CD14-positive monocyte (primary cell): Measurements from ENCODE around the gene WTAP. TPM values are rescaled to one million over a fixed set of nuclear protein-coding genes. Genes with fewer than 3 reads are reported as not detected.
"Not testable (repeated sequence)": the region's sequence is repeated elsewhere in the genome, so short reads cannot be mapped to it uniquely, and the experiment has no call there.

Source experiments
- DNase-seq, 3 donors: peaks; one replicate each; pipeline ENCODE4 v3.0.0-alpha.2; 2011 to 2022
- H2AFZ ChIP-seq: 2 replicates; pipeline ENCODE4 v1.6.0; 2012; ENCODE audit warnings: mild to moderate bottlenecking, low read depth, low read length, inconsistent platforms; ENCODE audit not compliant: insufficient read depth, poor library complexity, severe bottlenecking
- H3K27ac ChIP-seq, 2 donors: 1 replicate in 1 of 2; 2 replicates in 1 of 2; pipeline ENCODE4 v1.5.1; 2012 to 2013; ENCODE audit warnings: low read length in 2 of 2, control low read depth in 1 of 2, inconsistent platforms in 1 of 2, low read depth in 1 of 2, mild to moderate bottlenecking in 1 of 2
- H3K27me3 ChIP-seq, 2 donors: one replicate each; pipeline versions ENCODE4 v1.6.0 to v1.6.1; 2011 to 2013; ENCODE audit warnings: low read length in 2 of 2; ENCODE audit not compliant: control insufficient read depth in 2 of 2, insufficient read depth in 2 of 2
- H3K36me3 ChIP-seq, 2 donors: replicated peaks in 1 of 2; 1 replicate in 1 of 2; 2 replicates in 1 of 2; pipeline versions ENCODE4 v1.5.1 to v1.6.1; 2012 to 2013; ENCODE audit warnings: low read length in 2 of 2, control low read depth in 1 of 2, inconsistent platforms in 1 of 2, mild to moderate bottlenecking in 1 of 2; ENCODE audit not compliant: insufficient read depth in 2 of 2, control insufficient read depth in 1 of 2
- H3K4me1 ChIP-seq, 2 donors: 1 replicate in 1 of 2; 2 replicates in 1 of 2; pipeline versions ENCODE4 v1.5.1 to v1.6.1; 2012 to 2013; ENCODE audit warnings: low read length in 2 of 2, control low read depth in 1 of 2, inconsistent platforms in 1 of 2, mild to moderate bottlenecking in 1 of 2, moderate library complexity in 1 of 2; ENCODE audit not compliant: insufficient read depth in 2 of 2, control insufficient read depth in 1 of 2
- H3K4me2 ChIP-seq: replicated peaks from 2 replicates; pipeline ENCODE3; 2012; ENCODE audit warnings: low read length, moderate library complexity, mild to moderate bottlenecking; ENCODE audit not compliant: poor library complexity, severe bottlenecking; ENCODE audit errors: extremely low read depth
- H3K4me3 ChIP-seq, 3 experiments: fragments of 200-600 bp in 1 of 3; sonication (generic) in 1 of 3; replicated peaks in 1 of 3; 1 replicate in 2 of 3; 2 replicates in 1 of 3; pipeline ENCODE4 v1.5.1; 2011 to 2013; ENCODE audit warnings: low read length in 3 of 3, mild to moderate bottlenecking in 3 of 3, control low read depth in 2 of 3, low read depth in 2 of 3, inconsistent platforms in 1 of 3, moderate library complexity in 1 of 3
- H3K79me2 ChIP-seq: 2 replicates; pipeline ENCODE4 v1.6.0; 2012; ENCODE audit warnings: mild to moderate bottlenecking, control low read depth, inconsistent platforms, low read length, moderate library complexity; ENCODE audit not compliant: insufficient read depth
- H3K9ac ChIP-seq: 2 replicates; pipeline ENCODE4 v1.6.0; 2017; ENCODE audit warnings: low read length, mild to moderate bottlenecking; ENCODE audit not compliant: insufficient read depth, poor library complexity, severe bottlenecking
- H3K9me3 ChIP-seq, 2 donors: replicated peaks in 1 of 2; 1 replicate in 1 of 2; 2 replicates in 1 of 2; pipeline versions ENCODE4 v1.5.1 to v1.6.1; 2012 to 2013; ENCODE audit warnings: low read length in 2 of 2, control low read depth in 1 of 2; ENCODE audit not compliant: control insufficient read depth in 1 of 2, insufficient read depth in 1 of 2
- H4K20me1 ChIP-seq: 2 replicates; pipeline ENCODE4 v1.6.0; 2012; ENCODE audit warnings: mild to moderate bottlenecking, low read length, control low read depth, moderate library complexity; ENCODE audit not compliant: insufficient read depth
- H3K27ac Mint-ChIP-seq, 7 donors: one replicate each; pipeline ENCODE4 v1.8.0; 2020; ENCODE audit warnings: mild to moderate bottlenecking in 7 of 7, mixed read lengths in 7 of 7, moderate library complexity in 6 of 7, inconsistent platforms in 2 of 7
- H3K27me3 Mint-ChIP-seq, 3 donors: one replicate each; pipeline ENCODE4 v1.8.0; 2021 to 2022; ENCODE audit warnings: low read depth in 3 of 3, mild to moderate bottlenecking in 3 of 3, mixed read lengths in 3 of 3, moderate library complexity in 3 of 3, inconsistent platforms in 1 of 3
- H3K36me3 Mint-ChIP-seq, 2 donors: one replicate each; pipeline ENCODE4 v1.8.0; 2020; ENCODE audit warnings: mixed read lengths in 2 of 2, inconsistent platforms in 1 of 2, mild to moderate bottlenecking in 1 of 2
- H3K4me1 Mint-ChIP-seq: one replicate; pipeline ENCODE4 v1.8.0; 2020; ENCODE audit warnings: mild to moderate bottlenecking, mixed read lengths
- H3K4me3 Mint-ChIP-seq, 2 donors: one replicate each; pipeline ENCODE4 v1.8.0; 2020; ENCODE audit warnings: mild to moderate bottlenecking in 2 of 2, mixed read lengths in 2 of 2, moderate library complexity in 1 of 2
- H3K9me3 Mint-ChIP-seq, 7 donors: one replicate each; pipeline ENCODE4 v1.8.0; 2020 to 2022; ENCODE audit warnings: mixed read lengths in 7 of 7, mild to moderate bottlenecking in 6 of 7, moderate library complexity in 6 of 7, inconsistent platforms in 2 of 7
- CTCF ChIP-seq: fragments of 200-600 bp; IDR thresholded peaks from one replicate; pipeline ENCODE4 v1.8.0; 2022; ENCODE audit warnings: antibody characterized with exemption, mild to moderate bottlenecking
- WGBS: methylation state at CpG from one replicate; pipeline ENCODE4 v1.1.5; 2013; ENCODE audit warnings: missing lambda C conversion rate; ENCODE audit not compliant: insufficient coverage; 5-methylcytosine and 5-hydroxymethylcytosine counted together
- intact Hi-C, 2 donors: fragments of 100-400 bp; cut with micrococcal nuclease; formaldehyde crosslinking; loops; one replicate each; pipeline versions ENCODE4 v1.15.0 to v1.15.1; 2023
- polyA plus RNA-seq, 3 donors: library from polyadenylated mRNA; depleted of rRNA in 1 of 3; unstranded in 2 of 3; stranded (reverse) in 1 of 3; fragments of 300-500 nt in 2 of 3; fragments of >200 nt in 1 of 3; fragmentation: Illumina TruSeq in 2 of 3; gene quantifications; 1 replicate in 2 of 3; 2 replicates in 1 of 3; pipeline ENCODE4 v1.2.3, GENCODE V29; 2012 to 2021

WTAP gene
- polyA plus RNA-seq, 3 donors: 50.8 to 95.9 (median 94.7) TPM

GRCh38 chr6:159746759-159747158 is 19.5 kb downstream of the WTAP start:
- Histone ChIP-seq H3K27ac (no peak overlapping the region), H2AFZ (no peak overlapping the region), H3K4me1 (no peaks in the 10 kb centered on the region), H3K9ac (no peak overlapping the region), H3K36me3 (peaks cover 91 to 100% of the 10 kb centered on the region in 2 donors), H3K27me3 (no peaks in the 10 kb centered on the region), H3K4me2 (no peak overlapping the region), H3K79me2 (peaks cover 65% of the 10 kb centered on the region), H3K9me3 (no peaks in the 10 kb centered on the region), H4K20me1 (peaks cover 92% of the 10 kb centered on the region), H3K4me3 (no peak overlapping the region)
- Mint-ChIP-seq H3K4me1 (no peaks in the 10 kb centered on the region), H3K36me3 (peaks cover 85 to 93% of the 10 kb centered on the region in 2 donors), H3K27me3 (no peaks in the 10 kb centered on the region), H3K4me3 (no peak overlapping the region), H3K27ac (no peak overlapping the region), H3K9me3 (no peaks in the 10 kb centered on the region)
- no peak for DNase-seq
- intact Hi-C loops: no loop called here
- TF ChIP-seq CTCF: no peak
- WGBS: no CpG with 5 or more reads among the region's 1 CpG

GRCh38 chr6:159748127-159748526 is 20.8 kb downstream of the WTAP start:
- WGBS: no CpG with 5 or more reads among the region's 7 CpGs
- H3K4me3 ChIP-seq, intact Hi-C loops, H3K9me3 ChIP-seq, DNase-seq, H3K4me2 ChIP-seq, H3K9ac ChIP-seq, H2AFZ ChIP-seq, H3K27me3 ChIP-seq, H3K4me1 ChIP-seq, H3K4me1 Mint-ChIP-seq, H3K9me3 Mint-ChIP-seq, H3K27ac ChIP-seq, H3K27me3 Mint-ChIP-seq, H3K4me3 Mint-ChIP-seq: not testable (repeated sequence)
- Mint-ChIP-seq H3K27ac (peak overlapping the region in 2 of 7 donors; percentile 47 to 60), H3K36me3 (peaks cover 86 to 89% of the 10 kb centered on the region in 2 donors)
- H3K79me2 ChIP-seq: peaks cover 61% of the 10 kb centered on the region
- H3K36me3 ChIP-seq: peaks cover 91 to 100% of the 10 kb centered on the region in 2 donors
- H4K20me1 ChIP-seq: peaks cover 91% of the 10 kb centered on the region
